K562 (cell line): ENCODE measurements around the gene API5. TPM values are rescaled to one million over a fixed set of nuclear protein-coding genes. Genes with fewer than 3 reads are reported as not detected.

ENCODE experiments used
- ASH1L ChIP-seq: fragments of 450-650 bp; IDR thresholded peaks from 2 replicates; pipeline ENCODE4 v1.6.1; 2018; ENCODE audit warnings: borderline replicate concordance, mild to moderate bottlenecking, low read depth; ENCODE audit not compliant: partially characterized antibody
- ATF7 ChIP-seq: fragments of 450-650 bp; IDR thresholded peaks from 2 replicates; pipeline ENCODE4 v1.7.1; 2014; ENCODE audit warnings: mild to moderate bottlenecking, moderate library complexity
- BCL6 ChIP-seq: fragments of 250-450 bp; sonication (Bioruptor Pico); IDR thresholded peaks from 2 replicates; pipeline ENCODE4 v1.4.0; 2020
- BDP1 ChIP-seq: IDR thresholded peaks from 3 replicates; pipeline ENCODE4 v1.6.1; 2011; ENCODE audit not compliant: insufficient read length, insufficient read depth
- CC2D1A ChIP-seq: fragments of 450-650 bp; IDR thresholded peaks from 2 replicates; pipeline ENCODE4 v1.6.1; 2017; ENCODE audit warnings: mild to moderate bottlenecking
- EP300 ChIP-seq: IDR thresholded peaks from 2 replicates; pipeline ENCODE4 v1.6.1; 2012; ENCODE audit warnings: low read length, improper control_type of control experiment
- HNRNPLL ChIP-seq: fragments of 200-400 bp; formaldehyde crosslinking; IDR thresholded peaks from 2 replicates; pipeline ENCODE4 v1.6.1; 2017; ENCODE audit warnings: low read length, low read depth, mild to moderate bottlenecking; ENCODE audit not compliant: poor library complexity, severe bottlenecking
- HOXB6 ChIP-seq: fragments of 250-450 bp; sonication (Bioruptor Pico); IDR thresholded peaks from 2 replicates; pipeline ENCODE4 v1.5.1; 2022; ENCODE audit warnings: mild to moderate bottlenecking, borderline replicate concordance
- MEF2D ChIP-seq: conservative IDR thresholded peaks from 2 replicates; pipeline ENCODE4 v1.6.1; 2016; ENCODE audit warnings: low read depth, missing genetic modification characterization, missing compliant biosample characterization
- NEUROD1 ChIP-seq: fragments of 150-350 bp; IDR thresholded peaks from 2 replicates; pipeline ENCODE4 v1.6.1; 2014; ENCODE audit warnings: borderline replicate concordance, low read length, low read depth; ENCODE audit not compliant: partially characterized antibody
- PHF21A ChIP-seq: fragments of 450-650 bp; IDR thresholded peaks from 2 replicates; pipeline ENCODE4 v1.6.1; 2017; ENCODE audit warnings: low read depth, borderline replicate concordance
- RB1 ChIP-seq: fragments of 450-650 bp; IDR thresholded peaks from 2 replicates; pipeline ENCODE4 v1.6.1; 2017; ENCODE audit warnings: low read depth, mild to moderate bottlenecking
- RBM34 ChIP-seq: fragments of 200-400 bp; formaldehyde crosslinking; IDR thresholded peaks from 2 replicates; pipeline ENCODE4 v1.6.1; 2018; ENCODE audit warnings: low read length, borderline replicate concordance; ENCODE audit not compliant: insufficient read depth
- RUNX1 ChIP-seq: sonication (generic); IDR thresholded peaks from 2 replicates; pipeline ENCODE4 v1.6.1; 2016; ENCODE audit warnings: antibody characterized with exemption, low read depth
- TEAD2 ChIP-seq: fragments of 450-650 bp; IDR thresholded peaks from 2 replicates; pipeline ENCODE4 v1.6.1; 2016; ENCODE audit warnings: missing genetic modification characterization, control low read depth, missing compliant biosample characterization
- ZNF274 ChIP-seq: IDR thresholded peaks from 2 replicates; pipeline ENCODE4 v1.6.1; 2011; ENCODE audit warnings: low read depth, mild to moderate bottlenecking, low read length, moderate library complexity, borderline replicate concordance
- polyA plus RNA-seq, 8 experiments: library from polyadenylated mRNA; depleted of rRNA in 4 of 8; stranded (reverse) in 5 of 8; unstranded in 3 of 8; fragments of >200 nt; fragmentation: Nextera tagmentation in 2 of 8; fragmentation: Illumina TruSeq in 1 of 8; extraction: Ambion mirVana in 2 of 8; extraction: Trizol in 1 of 8; gene quantifications; 2 replicates each; pipeline versions ENCODE4 v1.2.1 to v1.2.3, GENCODE V29; 2011 to 2014; ENCODE audit warnings: inconsistent platforms in 1 of 8, missing spikeins in 1 of 8
- total RNA-seq, 7 experiments: library from RNA; depleted of rRNA in 6 of 7; stranded (reverse); fragments of >200 nt in 6 of 7; fragmentation: Illumina TruSeq in 2 of 7; extraction: Trizol in 2 of 7; gene quantifications; 2 replicates each; pipeline versions ENCODE4 v1.2.1 to v1.2.3, GENCODE V29; 2011 to 2021; ENCODE audit warnings: low replicate concordance in 1 of 7
- TF ChIP-seq, protein P1 (sequence below), 2 experiments: fragments of 450-650 bp in 1 of 2; sonication (generic) in 1 of 2; formaldehyde crosslinking in 1 of 2; IDR thresholded peaks in 1 of 2; conservative IDR thresholded peaks in 1 of 2; 2 replicates each; pipeline versions ENCODE4 v1.6.1 to v1.8.1; 2016 to 2023; ENCODE audit warnings: mild to moderate bottlenecking in 2 of 2, moderate library complexity in 2 of 2, inconsistent platforms in 1 of 2, missing genetic modification reagents in 1 of 2
- TF ChIP-seq, protein P2 (sequence below): fragments of 450-650 bp; IDR thresholded peaks from 2 replicates; pipeline ENCODE4 v1.6.1; 2018; ENCODE audit warnings: mild to moderate bottlenecking, low read depth; ENCODE audit not compliant: partially characterized antibody
- TF ChIP-seq, protein P3 (sequence below): fragments of 450-650 bp; formaldehyde crosslinking; IDR thresholded peaks from 2 replicates; pipeline ENCODE4 v1.4.0; 2022; ENCODE audit warnings: mild to moderate bottlenecking, moderate library complexity
- TF ChIP-seq, protein P4 (sequence below): sonication (generic); formaldehyde crosslinking; IDR thresholded peaks from 2 replicates; pipeline ENCODE4 v1.8.0; 2022; ENCODE audit warnings: mild to moderate bottlenecking, missing genetic modification reagents

The API5 gene
- total and polyA plus RNA-seq, 9 of the 15 experiments (the other 6 are each of a cell fraction or from before 2014, with no cell fraction given): 59.8 to 146 (median 123) TPM

DNA sequence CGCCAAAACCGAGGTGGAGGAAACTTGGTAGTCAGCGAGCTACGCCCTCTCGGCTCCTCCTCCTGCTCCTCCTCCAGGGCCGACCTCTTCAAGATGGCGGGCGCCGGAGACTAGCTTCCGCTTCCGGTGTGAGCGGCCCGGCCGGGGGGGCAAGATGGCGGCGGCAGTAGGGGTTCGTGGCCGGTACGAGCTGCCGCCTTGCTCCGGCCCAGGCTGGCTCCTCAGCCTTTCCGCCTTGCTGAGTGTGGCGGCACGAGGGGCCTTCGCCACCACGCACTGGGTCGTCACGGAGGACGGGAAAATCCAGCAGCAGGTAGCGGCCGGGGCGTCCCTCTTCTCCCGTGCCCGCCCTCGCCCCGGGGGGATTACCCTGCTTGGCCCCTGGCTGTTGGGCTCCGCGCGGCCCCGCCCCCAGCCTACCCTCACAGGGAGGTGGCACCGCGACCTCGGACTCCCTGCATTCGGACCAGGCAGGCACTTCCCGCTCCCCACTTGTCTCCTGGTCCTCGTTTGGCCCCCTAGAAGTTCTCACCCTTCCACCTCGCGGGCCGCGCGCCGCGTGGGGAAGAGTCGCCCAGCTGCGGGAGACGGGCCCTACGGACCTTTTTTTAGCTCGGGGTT, 47.1 kb downstream of the API5 start, which contains the start of gene TTC17 (continued):
- TF ChIP-seq EP300 (peak; percentile 29; the same call in 1 of the 2 replicates), HOXB6 (CRISPR knock-in tag) (no peak), RUNX1 (0 out of 2 replicates have a peak, but pooled peaks have one; percentile 42), CC2D1A (no peak), HNRNPLL (peak; percentile 61), TEAD2 (tag) (no peak), RB1 (peak; percentile 63; the same call in 1 of the 2 replicates), MEF2D (tag) (no peak), ASH1L (no peak), PHF21A (no peak), BCL6 (CRISPR knock-in tag) (no peak), NEUROD1 (no peak), ATF7 (peak; percentile 60; the same call in 1 of the 2 replicates), BDP1 (no peak), ZNF274 (no peak), RBM34 (no peak)
- TF ChIP-seq, protein P1, sequence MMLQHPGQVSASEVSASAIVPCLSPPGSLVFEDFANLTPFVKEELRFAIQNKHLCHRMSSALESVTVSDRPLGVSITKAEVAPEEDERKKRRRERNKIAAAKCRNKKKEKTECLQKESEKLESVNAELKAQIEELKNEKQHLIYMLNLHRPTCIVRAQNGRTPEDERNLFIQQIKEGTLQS (IDR thresholded peaks at IDR 0.05): no peak
- TF ChIP-seq, protein P1 (CRISPR knock-in tag; conservative IDR thresholded peaks at IDR 0.05): no peak
- TF ChIP-seq, protein P2, sequence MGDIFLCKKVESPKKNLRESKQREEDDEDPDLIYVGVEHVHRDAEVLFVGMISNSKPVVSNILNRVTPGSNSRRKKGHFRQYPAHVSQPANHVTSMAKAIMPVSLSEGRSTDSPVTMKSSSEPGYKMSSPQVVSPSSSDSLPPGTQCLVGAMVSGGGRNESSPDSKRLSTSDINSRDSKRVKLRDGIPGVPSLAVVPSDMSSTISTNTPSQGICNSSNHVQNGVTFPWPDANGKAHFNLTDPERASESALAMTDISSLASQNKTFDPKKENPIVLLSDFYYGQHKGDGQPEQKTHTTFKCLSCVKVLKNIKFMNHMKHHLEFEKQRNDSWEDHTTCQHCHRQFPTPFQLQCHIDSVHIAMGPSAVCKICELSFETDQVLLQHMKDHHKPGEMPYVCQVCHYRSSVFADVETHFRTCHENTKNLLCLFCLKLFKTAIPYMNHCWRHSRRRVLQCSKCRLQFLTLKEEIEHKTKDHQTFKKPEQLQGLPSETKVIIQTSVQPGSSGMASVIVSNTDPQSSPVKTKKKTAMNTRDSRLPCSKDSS: no peak
- TF ChIP-seq, protein P3, sequence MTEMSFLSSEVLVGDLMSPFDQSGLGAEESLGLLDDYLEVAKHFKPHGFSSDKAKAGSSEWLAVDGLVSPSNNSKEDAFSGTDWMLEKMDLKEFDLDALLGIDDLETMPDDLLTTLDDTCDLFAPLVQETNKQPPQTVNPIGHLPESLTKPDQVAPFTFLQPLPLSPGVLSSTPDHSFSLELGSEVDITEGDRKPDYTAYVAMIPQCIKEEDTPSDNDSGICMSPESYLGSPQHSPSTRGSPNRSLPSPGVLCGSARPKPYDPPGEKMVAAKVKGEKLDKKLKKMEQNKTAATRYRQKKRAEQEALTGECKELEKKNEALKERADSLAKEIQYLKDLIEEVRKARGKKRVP (CRISPR knock-in tag): 0 out of 2 replicates have a peak, but pooled peaks have one; percentile 28
- TF ChIP-seq, protein P4, sequence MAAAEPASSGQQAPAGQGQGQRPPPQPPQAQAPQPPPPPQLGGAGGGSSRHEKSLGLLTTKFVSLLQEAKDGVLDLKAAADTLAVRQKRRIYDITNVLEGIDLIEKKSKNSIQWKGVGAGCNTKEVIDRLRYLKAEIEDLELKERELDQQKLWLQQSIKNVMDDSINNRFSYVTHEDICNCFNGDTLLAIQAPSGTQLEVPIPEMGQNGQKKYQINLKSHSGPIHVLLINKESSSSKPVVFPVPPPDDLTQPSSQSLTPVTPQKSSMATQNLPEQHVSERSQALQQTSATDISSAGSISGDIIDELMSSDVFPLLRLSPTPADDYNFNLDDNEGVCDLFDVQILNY (CRISPR knock-in tag): 0 out of 2 replicates have a peak, but pooled peaks have one; percentile 64
